Right atrium auricular region (tissue), 2 donors: ENCODE measurements around the gene IQCF5. TPM values are rescaled to one million over a fixed set of nuclear protein-coding genes. Genes with fewer than 3 reads are reported as not detected.

Source experiments
- DNase-seq: peaks from one replicate; pipeline ENCODE4 v3.0.0-alpha.2; 2019; ENCODE audit warnings: low spot score
- H3K27ac ChIP-seq, 2 donors: fragments of 200-600 bp; sonication (generic); 1 replicate in 1 of 2; 2 replicates in 1 of 2; pipeline ENCODE4 v1.5.1; 2016 to 2019
- H3K27me3 ChIP-seq, 2 donors: fragments of 200-600 bp; sonication (generic); one replicate each; pipeline versions ENCODE4 v1.5.1 to v1.6.0; 2017 to 2019
- H3K36me3 ChIP-seq: fragments of 200-600 bp; sonication (generic); one replicate; pipeline ENCODE4 v1.5.1; 2016
- H3K4me1 ChIP-seq, 2 donors: fragments of 200-600 bp; sonication (generic); one replicate each; pipeline versions ENCODE4 v1.5.1 to v1.6.0; 2017 to 2019
- H3K4me3 ChIP-seq, 2 donors: fragments of 200-600 bp; sonication (generic); 1 replicate in 1 of 2; 2 replicates in 1 of 2; pipeline ENCODE4 v1.5.1; 2017 to 2019; ENCODE audit warnings: mild to moderate bottlenecking in 1 of 2, moderate library complexity in 1 of 2
- H3K9me3 ChIP-seq, 2 donors: fragments of 200-600 bp; sonication (generic); one replicate each; pipeline ENCODE4 v1.5.1; 2019
- total RNA-seq, 2 donors: library from RNA; depleted of rRNA; stranded (reverse); fragments of >200 nt; gene quantifications; one replicate each; pipeline ENCODE4 v1.1.0, GENCODE V29; 2016
- TF ChIP-seq, protein P1 (sequence below), 2 donors: fragments of 200-600 bp; sonication (generic); IDR thresholded peaks; one replicate each; pipeline ENCODE4 v1.5.1; 2019; ENCODE audit warnings: antibody characterized with exemption in 2 of 2

Gene IQCF5
- total RNA-seq, 2 donors from 2014 or later, result not detected

DNA sequence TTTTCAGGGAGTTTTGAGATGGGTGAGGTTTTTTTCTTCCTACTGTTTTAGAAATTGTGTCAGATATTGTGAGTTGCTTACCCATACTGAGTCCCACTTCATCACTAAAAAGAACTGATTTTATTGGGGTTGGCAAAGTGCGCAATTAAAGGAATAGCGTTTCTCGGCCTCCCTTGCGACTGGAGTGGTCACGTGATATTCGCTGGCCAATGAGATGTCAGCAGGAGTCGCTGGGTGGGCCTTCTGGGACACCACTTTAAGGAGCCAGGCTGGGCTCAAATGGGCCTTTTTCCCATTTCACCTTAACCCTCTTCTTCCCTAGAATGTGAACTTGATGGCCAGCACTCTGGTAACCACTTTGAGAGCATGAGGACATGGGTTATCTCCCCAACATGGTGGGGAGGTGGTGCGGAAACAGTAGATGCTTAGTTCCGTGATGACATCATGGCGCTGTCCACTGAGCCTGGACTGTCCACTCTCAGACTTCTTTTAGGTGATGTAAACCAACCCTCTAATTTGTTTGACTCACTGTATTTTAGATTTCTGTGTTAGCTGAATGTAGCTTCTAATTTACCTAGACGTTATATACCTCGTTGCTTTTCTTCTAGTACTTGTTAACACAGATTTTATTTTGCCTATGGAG is 13.2 kb upstream of the IQCF5 start:
- no peaks in the 10 kb centered on the region for H3K4me1 ChIP-seq
- TF ChIP-seq, protein P1, sequence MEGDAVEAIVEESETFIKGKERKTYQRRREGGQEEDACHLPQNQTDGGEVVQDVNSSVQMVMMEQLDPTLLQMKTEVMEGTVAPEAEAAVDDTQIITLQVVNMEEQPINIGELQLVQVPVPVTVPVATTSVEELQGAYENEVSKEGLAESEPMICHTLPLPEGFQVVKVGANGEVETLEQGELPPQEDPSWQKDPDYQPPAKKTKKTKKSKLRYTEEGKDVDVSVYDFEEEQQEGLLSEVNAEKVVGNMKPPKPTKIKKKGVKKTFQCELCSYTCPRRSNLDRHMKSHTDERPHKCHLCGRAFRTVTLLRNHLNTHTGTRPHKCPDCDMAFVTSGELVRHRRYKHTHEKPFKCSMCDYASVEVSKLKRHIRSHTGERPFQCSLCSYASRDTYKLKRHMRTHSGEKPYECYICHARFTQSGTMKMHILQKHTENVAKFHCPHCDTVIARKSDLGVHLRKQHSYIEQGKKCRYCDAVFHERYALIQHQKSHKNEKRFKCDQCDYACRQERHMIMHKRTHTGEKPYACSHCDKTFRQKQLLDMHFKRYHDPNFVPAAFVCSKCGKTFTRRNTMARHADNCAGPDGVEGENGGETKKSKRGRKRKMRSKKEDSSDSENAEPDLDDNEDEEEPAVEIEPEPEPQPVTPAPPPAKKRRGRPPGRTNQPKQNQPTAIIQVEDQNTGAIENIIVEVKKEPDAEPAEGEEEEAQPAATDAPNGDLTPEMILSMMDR (IDR thresholded peaks at IDR 0.05), result no peak
- no peaks in the 10 kb centered on the region for H3K27me3 ChIP-seq
- H3K9me3 ChIP-seq, result no peaks in the 10 kb centered on the region
- H3K4me3 ChIP-seq, result no peak overlapping the region
- H3K36me3 ChIP-seq, result no peaks in the 10 kb centered on the region
- no peak overlapping the region for H3K27ac ChIP-seq
- no peak for DNase-seq

DNA sequence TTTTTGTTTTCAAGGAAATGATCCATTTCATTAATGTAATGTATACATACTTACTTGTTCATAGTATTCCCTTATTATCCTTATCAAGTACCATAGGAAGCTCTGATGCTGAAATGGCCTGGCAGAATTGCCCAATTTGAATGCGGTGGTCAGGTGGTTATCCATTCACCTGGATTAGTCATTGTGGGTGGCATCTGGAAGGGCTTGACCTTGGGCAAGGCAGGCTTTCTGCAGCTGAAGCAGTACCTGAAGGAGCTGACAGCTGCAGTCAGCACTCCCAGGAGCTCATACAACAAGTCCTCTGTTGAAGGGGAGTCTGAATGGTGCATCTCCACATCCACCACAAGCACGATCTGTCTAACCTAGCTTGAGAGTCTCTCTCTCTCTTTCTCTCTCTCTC is 12.2 kb upstream of the IQCF5 start:
- Histone ChIP-seq H3K27me3 (no peaks in the 10 kb centered on the region), H3K4me3 (no peak overlapping the region), H3K36me3 (no peaks in the 10 kb centered on the region), H3K9me3 (no peaks in the 10 kb centered on the region), H3K27ac (no peak overlapping the region), H3K4me1 (no peaks in the 10 kb centered on the region)
- no peak for DNase-seq
- TF ChIP-seq, protein P1 (IDR thresholded peaks at IDR 0.05), result no peak

DNA sequence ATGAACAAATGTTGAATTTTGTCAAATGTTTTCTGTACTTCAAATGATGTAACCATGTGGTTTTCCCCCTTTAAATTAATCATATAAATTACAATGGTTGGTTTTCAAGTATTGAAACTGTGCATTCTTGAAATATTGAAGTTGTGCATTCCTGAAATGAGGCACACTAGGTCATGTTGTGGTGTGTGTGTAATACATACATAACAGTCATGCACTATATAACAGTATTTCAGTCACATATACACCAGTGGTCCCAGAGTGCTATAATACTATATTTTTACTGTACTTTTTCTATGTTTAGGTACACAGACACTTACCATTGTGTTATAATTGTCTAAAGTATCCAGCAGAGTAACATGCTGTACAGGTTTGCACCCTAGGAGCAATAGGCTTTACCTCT is 11.0 kb upstream of the IQCF5 start:
- Histone ChIP-seq H3K27me3 (no peaks in the 10 kb centered on the region), H3K36me3 (no peaks in the 10 kb centered on the region), H3K4me1 (no peaks in the 10 kb centered on the region), H3K4me3 (no peak overlapping the region), H3K9me3 (no peaks in the 10 kb centered on the region), H3K27ac (no peak overlapping the region)
- TF ChIP-seq, protein P1 (IDR thresholded peaks at IDR 0.05), result no peak
- no peak for DNase-seq

DNA sequence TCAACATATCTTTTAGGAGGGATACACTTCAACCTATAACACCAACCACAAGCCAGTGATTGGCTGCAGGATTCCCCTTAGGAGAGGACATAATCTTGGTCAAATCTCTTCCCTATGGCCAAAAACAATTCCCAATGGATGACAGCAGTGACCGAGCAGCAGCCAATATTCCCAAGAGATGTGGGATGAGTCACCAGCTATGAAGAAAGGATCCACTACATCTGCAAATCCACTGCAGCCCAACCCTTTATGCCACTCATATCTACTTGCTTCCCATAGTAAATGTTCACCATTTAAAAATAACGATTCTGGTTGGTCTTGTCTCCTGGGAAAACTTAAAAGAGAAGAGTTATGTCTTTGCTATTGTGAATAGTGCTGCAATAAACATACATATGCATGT is 4.5 kb upstream of the IQCF5 start:
- H3K4me1 ChIP-seq, result no peaks in the 10 kb centered on the region
- no peaks in the 10 kb centered on the region for H3K27me3 ChIP-seq

DNA sequence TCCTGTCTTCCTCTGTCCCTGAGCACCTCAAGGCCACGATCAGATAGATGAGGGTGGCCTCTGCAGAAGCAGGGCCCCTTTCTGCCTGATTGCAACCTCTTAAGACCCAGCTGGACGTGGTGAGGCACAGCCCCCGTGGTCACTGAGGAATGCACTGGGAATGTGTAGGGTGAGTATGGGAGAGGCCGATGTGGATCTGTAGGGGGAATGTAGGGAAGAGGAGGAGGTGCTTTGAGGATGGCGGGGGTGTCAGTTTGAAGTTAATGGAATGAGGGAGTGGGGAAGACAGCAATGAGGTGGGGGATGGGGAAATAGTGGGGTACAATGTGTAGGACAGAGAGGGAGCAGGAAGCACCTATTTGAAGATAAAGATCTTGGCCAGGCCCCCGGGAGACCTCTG is 785 bp upstream of the IQCF5 start:
- no peak overlapping the region for H3K4me3 ChIP-seq
- no peaks in the 10 kb centered on the region for H3K36me3 ChIP-seq
- no peak overlapping the region for H3K27ac ChIP-seq
- H3K4me1 ChIP-seq, result no peaks in the 10 kb centered on the region
- no peaks in the 10 kb centered on the region for H3K27me3 ChIP-seq
- no peak for DNase-seq
- TF ChIP-seq, protein P1 (IDR thresholded peaks at IDR 0.05), result no peak
- H3K9me3 ChIP-seq, result no peaks in the 10 kb centered on the region

More for the DNA sequence above, 4.5 kb upstream of the IQCF5 start:
- TF ChIP-seq, protein P1 (IDR thresholded peaks at IDR 0.05), result no peak
- no peak overlapping the region for H3K4me3 ChIP-seq
- no peak overlapping the region for H3K27ac ChIP-seq
- H3K36me3 ChIP-seq, result no peaks in the 10 kb centered on the region
- DNase-seq, result no peak
- no peaks in the 10 kb centered on the region for H3K9me3 ChIP-seq

DNA sequence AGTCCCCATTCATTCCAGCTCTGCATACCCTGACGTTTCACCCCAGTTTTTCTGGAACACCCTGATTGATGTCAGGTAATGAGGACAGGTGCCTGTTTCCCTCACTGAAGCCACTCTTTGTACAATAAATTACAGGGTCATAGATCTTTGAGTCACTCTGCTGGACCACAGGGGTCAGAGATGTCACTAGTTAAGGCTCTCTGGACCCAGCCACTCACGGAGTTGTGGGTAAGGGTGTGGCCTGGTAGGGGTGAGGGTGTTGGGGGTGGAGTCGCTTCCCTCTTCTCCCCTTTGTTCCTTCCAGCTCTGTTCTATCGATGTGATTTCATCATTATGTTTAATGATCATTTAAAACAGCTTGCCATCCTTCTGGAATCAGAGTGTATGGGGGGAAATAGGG is 512 bp downstream of the IQCF5 start:
- Histone ChIP-seq H3K9me3 (no peaks in the 10 kb centered on the region), H3K36me3 (no peaks in the 10 kb centered on the region), H3K27me3 (no peaks in the 10 kb centered on the region), H3K27ac (no peak overlapping the region), H3K4me3 (no peak overlapping the region), H3K4me1 (no peaks in the 10 kb centered on the region)
- no peak for DNase-seq
- TF ChIP-seq, protein P1 (IDR thresholded peaks at IDR 0.05), result no peak
